Suprapubic skin (tissue), 4 donors: ENCODE measurements around the gene PRPSAP1. TPM values are rescaled to one million over a fixed set of nuclear protein-coding genes. Genes with fewer than 3 reads are reported as not detected.
"Not testable (repeated sequence)": the region's sequence is repeated elsewhere in the genome, so short reads cannot be mapped to it uniquely, and the experiment has no call there.

ENCODE experiments used
- DNase-seq, 2 donors: peaks; one replicate each; pipeline ENCODE4 v3.0.0-alpha.2; 2019; ENCODE audit warnings: low spot score in 2 of 2
- H3K27ac ChIP-seq: fragments of 200-600 bp; sonication (generic); one replicate; pipeline ENCODE4 v1.5.1; 2019
- H3K27me3 ChIP-seq: fragments of 200-600 bp; sonication (generic); one replicate; pipeline ENCODE4 v1.5.1; 2019
- H3K36me3 ChIP-seq: fragments of 200-600 bp; sonication (generic); one replicate; pipeline ENCODE4 v1.5.1; 2019
- H3K4me1 ChIP-seq: fragments of 200-600 bp; sonication (generic); one replicate; pipeline ENCODE4 v1.5.1; 2019
- H3K4me3 ChIP-seq: fragments of 200-600 bp; sonication (generic); one replicate; pipeline ENCODE4 v1.5.1; 2019; ENCODE audit warnings: mild to moderate bottlenecking
- H3K9me3 ChIP-seq: fragments of 200-600 bp; sonication (generic); one replicate; pipeline ENCODE4 v1.5.1; 2019
- CTCF ChIP-seq, 2 donors: fragments of 200-600 bp in 1 of 2; fragments of 450-650 bp in 1 of 2; sonication (generic) in 1 of 2; IDR thresholded peaks; one replicate each; pipeline ENCODE4 v1.5.1; 2016 to 2019; ENCODE audit warnings: antibody characterized with exemption in 2 of 2, mild to moderate bottlenecking in 1 of 2, moderate library complexity in 1 of 2
- EP300 ChIP-seq: sonication (generic); formaldehyde crosslinking; IDR thresholded peaks from one replicate; pipeline ENCODE4 v1.6.1; 2017; ENCODE audit warnings: antibody characterized with exemption
- POLR2A ChIP-seq, 2 donors: fragments of 450-650 bp; IDR thresholded peaks; one replicate each; pipeline ENCODE4 v1.6.1; 2017; ENCODE audit warnings: antibody characterized with exemption in 2 of 2, mild to moderate bottlenecking in 2 of 2, moderate library complexity in 2 of 2
- POLR2AphosphoS5 ChIP-seq, 3 donors: sonication (generic); formaldehyde crosslinking; IDR thresholded peaks; one replicate each; pipeline ENCODE4 v1.6.1; 2017; ENCODE audit warnings: antibody characterized with exemption in 3 of 3
- WGBS: methylation state at CpG from one replicate; pipeline ENCODE4 v1.1.5; 2018; 5-methylcytosine and 5-hydroxymethylcytosine counted together
- total RNA-seq, 4 donors: library from RNA; depleted of rRNA; stranded (reverse); fragments of >200 nt; gene quantifications; one replicate each; pipeline ENCODE4 v1.1.0, GENCODE V29; 2016

The PRPSAP1 gene
- total RNA-seq, 4 donors from 2014 or later, result 47.3 to 83.9 (median 63.8) TPM

- 0% methylated on average over 1 of the region's 51 CpGs for WGBS
- no peaks in the 10 kb centered on the region for H3K9me3 ChIP-seq
- H3K27me3 ChIP-seq, result no peaks in the 10 kb centered on the region
- peaks cover 2% of the 10 kb centered on the region for H3K36me3 ChIP-seq
- no peak for TF ChIP-seq CTCF (IDR thresholded peaks at IDR 0.05)
- peaks cover 20% of the 10 kb centered on the region for H3K4me1 ChIP-seq
- H3K4me3 ChIP-seq, result peak overlapping the region; percentile 87
- H3K27ac ChIP-seq, result peak overlapping the region; percentile 85
- peak in 1 of 2 donors; percentile 74 for DNase-seq
Observed at GRCh38 chr17:76353004-76353598, 615 bp downstream of the PRPSAP1 start.

DNA sequence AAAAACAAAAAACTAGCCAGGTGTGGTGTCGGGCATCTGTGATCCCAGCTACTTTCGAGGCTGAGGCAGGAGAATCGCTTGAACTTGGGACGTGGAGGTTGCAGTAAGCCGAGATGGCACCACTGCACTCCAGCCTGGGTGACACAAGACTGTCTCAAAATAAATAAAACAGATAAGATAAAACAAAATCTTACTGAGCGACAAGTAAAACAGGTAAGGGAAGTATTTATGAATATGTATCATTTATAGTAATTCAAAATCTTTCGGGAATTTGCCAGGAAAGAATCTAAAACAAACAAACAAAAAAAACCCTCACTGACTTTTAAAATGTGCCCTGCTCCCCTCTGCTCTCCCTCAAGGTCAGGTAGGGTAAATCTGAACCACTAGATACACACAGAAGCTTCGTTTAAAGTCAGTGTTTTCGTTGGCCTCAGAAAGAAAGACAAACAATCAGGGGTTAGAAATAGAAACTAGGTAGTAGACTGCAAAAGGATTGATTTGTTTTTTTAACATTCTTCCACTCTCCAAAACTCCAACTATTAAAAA lies 2.1 kb downstream of the PRPSAP1 start:
- Histone ChIP-seq H3K9me3 (no peaks in the 10 kb centered on the region), H3K36me3 (peaks cover 17% of the 10 kb centered on the region), H3K4me1 (peaks cover 20% of the 10 kb centered on the region), H3K4me3 (no peak overlapping the region), H3K27ac (no peak overlapping the region), H3K27me3 (no peaks in the 10 kb centered on the region)
- TF ChIP-seq POLR2AphosphoS5 (IDR thresholded peaks at IDR 0.05) (no peak), EP300 (no peak), CTCF (IDR thresholded peaks at IDR 0.05) (no peak), POLR2A (IDR thresholded peaks at IDR 0.05) (no peak)
- no peak for DNase-seq
- 65% methylated on average over 9 of the region's 9 CpGs for WGBS

GRCh38 chr17:76350463-76350862 lies 3.3 kb downstream of the PRPSAP1 start:
- H3K4me3 ChIP-seq, result no peak overlapping the region
- peaks cover 20% of the 10 kb centered on the region for H3K4me1 ChIP-seq
- TF ChIP-seq CTCF (IDR thresholded peaks at IDR 0.05), result no peak
- no peak for TF ChIP-seq POLR2AphosphoS5 (IDR thresholded peaks at IDR 0.05)
- TF ChIP-seq POLR2A (IDR thresholded peaks at IDR 0.05), result no peak
- TF ChIP-seq EP300, result no peak
- H3K27me3 ChIP-seq, result no peaks in the 10 kb centered on the region
- 91% methylated on average over 5 of the region's 5 CpGs for WGBS
- no peaks in the 10 kb centered on the region for H3K9me3 ChIP-seq
- H3K27ac ChIP-seq, result no peak overlapping the region
- H3K36me3 ChIP-seq, result peaks cover 28% of the 10 kb centered on the region
- DNase-seq, result no peak

GRCh38 chr17:76346936-76347335 lies 6.8 kb downstream of the PRPSAP1 start:
- not testable (repeated sequence) for H3K4me1 ChIP-seq, DNase-seq, H3K9me3 ChIP-seq, H3K27ac ChIP-seq, H3K4me3 ChIP-seq, H3K27me3 ChIP-seq
- H3K36me3 ChIP-seq, result peaks cover 60% of the 10 kb centered on the region
- 97% methylated on average over 11 of the region's 11 CpGs for WGBS

DNA sequence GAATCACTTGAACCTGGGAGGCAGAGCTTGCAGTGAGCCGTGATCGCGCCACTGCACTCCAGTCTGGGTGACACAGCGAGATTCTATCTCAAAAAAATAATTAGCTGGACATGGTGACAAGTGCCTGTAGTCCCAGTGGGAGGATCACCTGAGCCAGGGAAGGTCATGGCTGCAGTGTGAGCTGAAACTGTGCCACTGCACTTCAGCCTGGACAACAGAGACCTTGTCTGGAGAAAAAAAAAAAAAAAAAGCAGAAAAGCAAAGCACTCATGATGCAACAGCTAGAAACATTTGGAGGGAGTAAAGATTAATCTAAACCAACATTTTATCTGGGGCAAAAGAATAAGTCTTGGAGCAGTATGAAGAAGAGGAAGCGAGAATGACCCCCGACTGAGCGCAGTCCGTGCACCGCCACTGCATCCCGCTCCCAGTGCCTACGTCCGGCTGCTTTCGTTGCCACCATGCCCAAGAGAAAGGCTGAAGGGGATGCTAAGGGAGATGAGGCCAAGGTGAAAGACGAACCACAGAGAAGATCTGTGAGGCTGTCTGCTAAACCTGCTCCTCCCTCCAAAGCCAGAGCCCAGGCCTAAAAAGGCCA lies 8.2 kb downstream of the PRPSAP1 start:
- Histone ChIP-seq H3K27ac (no peak overlapping the region), H3K9me3 (no peaks in the 10 kb centered on the region), H3K4me3 (no peak overlapping the region), H3K4me1 (no peaks in the 10 kb centered on the region), H3K27me3 (no peaks in the 10 kb centered on the region), H3K36me3 (peaks cover 62% of the 10 kb centered on the region)
- DNase-seq, result no peak
- no peak for TF ChIP-seq POLR2AphosphoS5 (IDR thresholded peaks at IDR 0.05)
- TF ChIP-seq CTCF (IDR thresholded peaks at IDR 0.05), result no peak
- TF ChIP-seq EP300, result no peak
- TF ChIP-seq POLR2A (IDR thresholded peaks at IDR 0.05), result no peak
- WGBS, result 95% methylated on average over 14 of the region's 14 CpGs
